Panc1 (cell line): ENCODE measurements around the gene FGF14. TPM values are rescaled to one million over a fixed set of nuclear protein-coding genes. Genes with fewer than 3 reads are reported as not detected.

Experiments used
- ATAC-seq: fragments of 200-7000 bp; cut with Tn5 transposase; 2 replicates; pipeline ENCODE4 v1.9.1; 2020; ENCODE audit warnings: mild to moderate bottlenecking, moderate library complexity
- BruUV-seq: library from RNA; stranded (reverse); fragments of 400-500 nt; replicated peaks from 2 replicates; lab custom pipeline; 2021; lab: Mats Ljungman, UMichigan
- CTCF ChIA-PET: fragments of 300-600 bp; sonication (Branson Sonifier 250); formaldehyde crosslinking; loops from one replicate; lab custom pipeline; 2022; ENCODE audit warnings: antibody characterized with exemption; lab: Charles Lee
- POLR2A ChIA-PET: fragments of 300-600 bp; sonication (Branson Sonifier 250); formaldehyde crosslinking; loops from one replicate; lab custom pipeline; 2022; ENCODE audit warnings: antibody characterized with exemption; lab: Charles Lee
- DNase-seq: peaks from one replicate; pipeline ENCODE4 v3.0.0-alpha.2; 2010; ENCODE audit warnings: low read depth, low spot score
- H3K27ac ChIP-seq: 2 replicates; pipeline ENCODE4 v1.5.1; 2011; ENCODE audit warnings: mild to moderate bottlenecking, low read length, inconsistent platforms
- H3K27me3 ChIP-seq: fragments of 200-500 bp; sonication (Bioruptor generic); 2 replicates; pipeline ENCODE4 v1.6.0; 2014; ENCODE audit warnings: low read length, inconsistent platforms; ENCODE audit not compliant: control insufficient read depth, insufficient read depth
- H3K36me3 ChIP-seq: fragments of 200-500 bp; sonication (Bioruptor generic); 2 replicates; pipeline ENCODE4 v1.5.1; 2014; ENCODE audit warnings: inconsistent platforms, mild to moderate bottlenecking, low read length, moderate library complexity; ENCODE audit not compliant: control insufficient read depth, insufficient read depth
- H3K4me1 ChIP-seq: 2 replicates; pipeline ENCODE4 v1.5.1; 2011; ENCODE audit warnings: inconsistent platforms, mild to moderate bottlenecking, low read length, moderate library complexity; ENCODE audit not compliant: control insufficient read depth, insufficient read depth
- H3K4me3 ChIP-seq, 2 experiments: 2 replicates each; pipeline ENCODE4 v1.5.1; 2011 to 2012; ENCODE audit warnings: low read depth in 2 of 2, low read length in 2 of 2, mild to moderate bottlenecking in 2 of 2, inconsistent platforms in 1 of 2, moderate library complexity in 1 of 2
- H3K9me3 ChIP-seq: fragments of 200-500 bp; sonication (Bioruptor generic); 2 replicates; pipeline ENCODE4 v1.5.1; 2014; ENCODE audit warnings: low read depth, mild to moderate bottlenecking, inconsistent platforms, low read length, moderate library complexity; ENCODE audit not compliant: control insufficient read depth, insufficient read depth
- CTCF ChIP-seq: fragments of 450-650 bp; IDR thresholded peaks from 2 replicates; pipeline ENCODE4 v1.5.1; 2017; ENCODE audit warnings: mild to moderate bottlenecking
- POLR2AphosphoS5 ChIP-seq: IDR thresholded peaks from 2 replicates; pipeline ENCODE4 v1.6.1; 2012; ENCODE audit warnings: mild to moderate bottlenecking, low read depth, low read length, moderate library complexity
- REST ChIP-seq, 2 experiments: IDR thresholded peaks; 2 replicates each; pipeline ENCODE4 v1.6.1; 2011 to 2012; ENCODE audit warnings: low read depth in 2 of 2, control low read depth in 1 of 2, low read length in 1 of 2, mild to moderate bottlenecking in 1 of 2, moderate library complexity in 1 of 2; ENCODE audit not compliant: insufficient read depth in 1 of 2
- SIN3A ChIP-seq: IDR thresholded peaks from 2 replicates; pipeline ENCODE4 v1.6.1; 2012; ENCODE audit warnings: low read depth, mild to moderate bottlenecking, low read length, moderate library complexity, borderline replicate concordance; ENCODE audit not compliant: insufficient read depth
- TCF7L2 ChIP-seq: IDR thresholded peaks from 2 replicates; pipeline ENCODE4 v1.6.1; 2011; ENCODE audit warnings: mild to moderate bottlenecking, low read depth, low read length, inconsistent platforms
- in situ Hi-C: cut with HindIII; loops from 2 replicates; pipeline ENCODE4 v1.10.0; 2016; ENCODE audit warnings: low sequenced_read_pairs, low pct_unique_long_range_greater_than_20kb
- intact Hi-C: fragments of 100-400 bp; cut with micrococcal nuclease; formaldehyde crosslinking; loops from one replicate; pipeline ENCODE4 v1.10.0; 2022; ENCODE audit not compliant: unreplicated experiment
- total RNA-seq: library from RNA; stranded (reverse); gene quantifications from one replicate; pipeline ENCODE4 v1.2.1, GENCODE V29; 2021; ENCODE audit not compliant: unreplicated experiment

FGF14 gene
- total RNA-seq, 1 experiment from 2014 or later: 0.03 TPM

GRCh38 chr13:101955764-101956163, 446.1 kb downstream of the FGF14 start:
- in situ Hi-C loops: no loop called here
- POLR2A ChIA-PET: no interaction called here
- Histone ChIP-seq H3K4me3 (no peak overlapping the region), H3K27me3 (no peaks in the 10 kb centered on the region), H3K9me3 (no peaks in the 10 kb centered on the region), H3K27ac (no peak overlapping the region), H3K36me3 (no peaks in the 10 kb centered on the region), H3K4me1 (no peaks in the 10 kb centered on the region)
- no peak for TF ChIP-seq CTCF
- no peak for TF ChIP-seq TCF7L2
- TF ChIP-seq POLR2AphosphoS5: no peak
- no peak for TF ChIP-seq REST (IDR thresholded peaks at IDR 0.05; ENCODE audit: insufficient read depth in 1 of 2, low read depth in 2 of 2, low read length in 1 of 2)
- TF ChIP-seq SIN3A: no peak
- CTCF ChIA-PET: no interaction called here
- intact Hi-C loops: no loop called here
- BruUV-seq: no TSS peak
- ATAC-seq: no peak
- DNase-seq: no peak

GRCh38 chr13:101951114-101951513, 450.7 kb downstream of the FGF14 start:
- intact Hi-C loops (no loop called here), in situ Hi-C loops (no loop called here)
- no peaks in the 10 kb centered on the region for H3K9me3 ChIP-seq
- no peak for TF ChIP-seq POLR2AphosphoS5
- no peak for TF ChIP-seq REST (IDR thresholded peaks at IDR 0.05; ENCODE audit: insufficient read depth in 1 of 2, low read depth in 2 of 2, low read length in 1 of 2)
- TF ChIP-seq TCF7L2: no peak
- no peak for TF ChIP-seq SIN3A
- no peak for TF ChIP-seq CTCF
- no peak for DNase-seq
- ATAC-seq: no peak
- ChIA-PET POLR2A (interaction anchor here (0.6 kb wide), 1 partner anchor 75 kb away, joined by 3 read pairs; no protein-coding TSS in a partner anchor), CTCF (no interaction called here)
- no peaks in the 10 kb centered on the region for H3K36me3 ChIP-seq
- H3K4me1 ChIP-seq: no peaks in the 10 kb centered on the region
- H3K27me3 ChIP-seq: no peaks in the 10 kb centered on the region
- no TSS peak for BruUV-seq
- no peak overlapping the region for H3K27ac ChIP-seq
- no peak overlapping the region for H3K4me3 ChIP-seq
